HepG2 (cell line): ENCODE data around the gene APRT. TPM values are rescaled to one million over a fixed set of nuclear protein-coding genes. Genes with fewer than 3 reads are reported as not detected.
A peak's percentile ranks its signal among the peaks of the same experiment; 100 is the strongest.

Experiments
- AKNA ChIP-seq: sonication (generic); formaldehyde crosslinking; IDR thresholded peaks from 2 replicates; pipeline ENCODE4 v1.4.0; 2020; ENCODE audit warnings: missing genetic modification reagents, borderline replicate concordance
- ARNT2 ChIP-seq: sonication (generic); formaldehyde crosslinking; IDR thresholded peaks from 2 replicates; pipeline ENCODE4 v1.8.0; 2022; ENCODE audit warnings: mild to moderate bottlenecking, low read depth, missing genetic modification reagents, moderate library complexity
- ARNTL ChIP-seq: sonication (generic); formaldehyde crosslinking; IDR thresholded peaks from 2 replicates; pipeline ENCODE4 v1.4.0; 2020; ENCODE audit warnings: mild to moderate bottlenecking, missing genetic modification reagents
- ATF2 ChIP-seq: sonication (generic); formaldehyde crosslinking; IDR thresholded peaks from 2 replicates; pipeline ENCODE4 v1.4.0; 2020; ENCODE audit warnings: missing genetic modification reagents
- EHMT2 ChIP-seq: fragments of 200-600 bp; sonication (generic); IDR thresholded peaks from 2 replicates; pipeline ENCODE4 v1.7.0; 2017; ENCODE audit warnings: antibody characterized with exemption, low read depth, low read length, borderline replicate concordance
- FOXO4 ChIP-seq: sonication (generic); formaldehyde crosslinking; conservative IDR thresholded peaks from 2 replicates; pipeline ENCODE4 v1.8.1; 2023; ENCODE audit warnings: missing genetic modification reagents
- HIVEP1 ChIP-seq: sonication (generic); formaldehyde crosslinking; IDR thresholded peaks from 2 replicates; pipeline ENCODE4 v1.4.0; 2020; ENCODE audit warnings: mild to moderate bottlenecking, missing genetic modification reagents
- LCORL ChIP-seq, 2 experiments: fragments of 450-650 bp in 1 of 2; sonication (generic) in 1 of 2; formaldehyde crosslinking in 1 of 2; IDR thresholded peaks; 2 replicates each; pipeline versions ENCODE4 v1.5.0 to v1.6.1; 2017 to 2020; ENCODE audit warnings: antibody characterized with exemption in 1 of 2, missing genetic modification reagents in 1 of 2
- MEIS1 ChIP-seq: sonication (generic); formaldehyde crosslinking; IDR thresholded peaks from 2 replicates; pipeline ENCODE4 v1.9.0; 2021; ENCODE audit warnings: mild to moderate bottlenecking, missing genetic modification reagents, moderate library complexity, borderline replicate concordance
- MIER2 ChIP-seq: IDR thresholded peaks from 2 replicates; pipeline ENCODE4 v1.6.1; 2016; ENCODE audit warnings: missing biosample characterization, missing genetic modification reagents
- MTF1 ChIP-seq: sonication (generic); formaldehyde crosslinking; IDR thresholded peaks from 2 replicates; pipeline ENCODE4 v1.5.0; 2020; ENCODE audit warnings: missing genetic modification reagents
- NCOA2 ChIP-seq: sonication (generic); formaldehyde crosslinking; IDR thresholded peaks from 2 replicates; pipeline ENCODE4 v1.8.0; 2022; ENCODE audit warnings: inconsistent platforms
- PLSCR1 ChIP-seq: sonication (generic); formaldehyde crosslinking; IDR thresholded peaks from 2 replicates; pipeline ENCODE4 v1.5.0; 2020; ENCODE audit warnings: missing genetic modification reagents, mild to moderate bottlenecking, borderline replicate concordance
- POLR2A ChIP-seq, 2 experiments: IDR thresholded peaks; 2 replicates each; pipeline ENCODE4 v1.6.1; 2011; ENCODE audit warnings: low read depth in 2 of 2, low read length in 2 of 2, mild to moderate bottlenecking in 1 of 2, moderate library complexity in 1 of 2; ENCODE audit not compliant: insufficient read depth in 1 of 2
- SIX4 ChIP-seq: sonication (generic); formaldehyde crosslinking; IDR thresholded peaks from 2 replicates; pipeline ENCODE4 v1.4.0; 2020; ENCODE audit warnings: missing genetic modification reagents
- TFDP1 ChIP-seq: IDR thresholded peaks from 2 replicates; pipeline ENCODE4 v1.6.1; 2016; ENCODE audit warnings: missing compliant biosample characterization, missing genetic modification reagents, borderline replicate concordance
- ZNF432 ChIP-seq: sonication (generic); formaldehyde crosslinking; IDR thresholded peaks from 2 replicates; pipeline ENCODE4 v1.5.0; 2020; ENCODE audit warnings: missing genetic modification reagents, mild to moderate bottlenecking, borderline replicate concordance
- ZNF616 ChIP-seq: sonication (generic); formaldehyde crosslinking; IDR thresholded peaks from 2 replicates; pipeline ENCODE4 v1.5.0; 2020; ENCODE audit warnings: low read depth, mild to moderate bottlenecking, missing genetic modification reagents
- ZNF83 ChIP-seq: sonication (generic); formaldehyde crosslinking; IDR thresholded peaks from 2 replicates; pipeline ENCODE4 v1.4.0; 2020; ENCODE audit warnings: missing genetic modification reagents, mild to moderate bottlenecking, borderline replicate concordance
- polyA plus RNA-seq, 8 experiments: library from polyadenylated mRNA; depleted of rRNA in 3 of 8; stranded (reverse) in 7 of 8; unstranded in 1 of 8; fragments of >200 nt; fragmentation: Illumina TruSeq in 4 of 8; extraction: Trizol in 4 of 8; gene quantifications; 2 replicates each; pipeline versions ENCODE4 v1.2.1 to v1.2.3, GENCODE V29; 2011 to 2016; ENCODE audit warnings: low read depth in 4 of 8, missing spikeins in 1 of 8, mixed read lengths in 1 of 8; ENCODE audit not compliant: insufficient read depth in 1 of 8
- total RNA-seq, 5 experiments: library from RNA; depleted of rRNA; stranded (reverse); fragments of >200 nt; fragmentation: Illumina TruSeq; extraction: Trizol; gene quantifications; 2 replicates each; pipeline ENCODE4 v1.2.3, GENCODE V29; 2016; ENCODE audit warnings: low read depth in 1 of 5

The APRT gene
- total and polyA plus RNA-seq, 2 of the 13 experiments (the other 11 are each of a cell fraction or from before 2014, with no cell fraction given) = 155 to 242 TPM

- no peak for TF ChIP-seq AKNA (CRISPR knock-in tag)
- no peak for TF ChIP-seq ARNT2 (CRISPR knock-in tag)
- TF ChIP-seq MEIS1 (CRISPR knock-in tag) = no peak
- TF ChIP-seq ZNF616 (CRISPR knock-in tag) = 0 out of 2 replicates have a peak, but pooled peaks have one; percentile 48
- TF ChIP-seq FOXO4 (CRISPR knock-in tag) = no peak
- no peak for TF ChIP-seq EHMT2
- TF ChIP-seq TFDP1 (CRISPR knock-in tag) = no peak
- no peak for TF ChIP-seq ARNTL (CRISPR knock-in tag)
- no peak for TF ChIP-seq ZNF432 (CRISPR knock-in tag)
- no peak for TF ChIP-seq NCOA2 (CRISPR knock-in tag)
- no peak for TF ChIP-seq ATF2 (CRISPR knock-in tag)
- TF ChIP-seq MIER2 (CRISPR knock-in tag) = no peak
- no peak for TF ChIP-seq ZNF83 (CRISPR knock-in tag)
- peak in 1 of 2 experiments; percentile 49; a peak in 1 of 4 replicates for TF ChIP-seq POLR2A (IDR thresholded peaks at IDR 0.05; ENCODE audit: insufficient read depth in 1 of 2, low read depth in 2 of 2, low read length in 2 of 2)
- TF ChIP-seq MTF1 (CRISPR knock-in tag) = no peak
- TF ChIP-seq HIVEP1 (CRISPR knock-in tag) = peak; percentile 23; the same call in 1 of the 2 replicates
- no peak for TF ChIP-seq PLSCR1 (CRISPR knock-in tag)
- no peak for TF ChIP-seq LCORL (IDR thresholded peaks at IDR 0.05)
- 0 out of 2 replicates have a peak, but pooled peaks have one; percentile 6 for TF ChIP-seq LCORL (CRISPR knock-in tag; IDR thresholded peaks at IDR 0.05)
- TF ChIP-seq SIX4 (CRISPR knock-in tag) = no peak
Observed at GRCh38 chr16:88810166-88810911, 1.4 kb downstream of the APRT start (continued).
